Astrocyte (in vitro differentiated cells and primary cell): ENCODE measurements around the gene ANKRD44.

Experiments used
- CTCF ChIP-seq: IDR thresholded peaks from 2 replicates; pipeline ENCODE4 v1.5.1; 2011; ENCODE audit warnings: low read depth, mild to moderate bottlenecking, inconsistent platforms, low read length, moderate library complexity; ENCODE audit not compliant: insufficient read depth
- EZH2 ChIP-seq: IDR thresholded peaks from 2 replicates; pipeline ENCODE4 v1.6.1; 2012; ENCODE audit warnings: mild to moderate bottlenecking, low read length, inconsistent platforms; ENCODE audit not compliant: insufficient read depth

GRCh38 chr2:197181491-197181890 is 129.1 kb downstream of the ANKRD44 start:
- no peak for TF ChIP-seq CTCF
- TF ChIP-seq EZH2: no peak
